Measurements from ENCODE around the gene GPR158. TPM values are rescaled to one million over a fixed set of nuclear protein-coding genes. Genes with fewer than 3 reads are reported as not detected.

The GPR158 gene
- total and polyA plus RNA-seq, 9 donors = 0.05 to 0.13 (median 0.09) TPM

GRCh38 chr10:25600651-25601050, 425.9 kb downstream of the GPR158 start:
- H3K27me3 ChIP-seq (ENCODE audit: control insufficient read depth, insufficient read depth, low read length) = no peaks in the 10 kb centered on the region
- no peak overlapping the region for H3K4me3 ChIP-seq (ENCODE audit: low read length)
- 15% methylated on average over 3 of the region's 4 CpGs for WGBS (ENCODE audit: insufficient coverage)
- H3K27ac ChIP-seq (ENCODE audit: low read length) = no peak overlapping the region
- H3K9me3 ChIP-seq (replicated peaks; ENCODE audit: control insufficient read depth, low read depth, low read length) = no peaks in the 10 kb centered on the region
- DNase-seq = no peak
- H3K36me3 ChIP-seq (ENCODE audit: control insufficient read depth, insufficient read depth, low read length) = no peaks in the 10 kb centered on the region
- H3K4me1 ChIP-seq (ENCODE audit: control insufficient read depth, insufficient read depth, low read length) = no peaks in the 10 kb centered on the region

GRCh38 chr10:25604591-25604990, 429.8 kb downstream of the GPR158 start:
- Histone ChIP-seq H3K36me3 (ENCODE audit: control insufficient read depth, insufficient read depth, low read length) (no peaks in the 10 kb centered on the region), H3K27ac (ENCODE audit: low read length) (no peak overlapping the region), H3K9me3 (replicated peaks; ENCODE audit: control insufficient read depth, low read depth, low read length) (no peaks in the 10 kb centered on the region), H3K27me3 (ENCODE audit: control insufficient read depth, insufficient read depth, low read length) (no peaks in the 10 kb centered on the region), H3K4me1 (ENCODE audit: control insufficient read depth, insufficient read depth, low read length) (no peaks in the 10 kb centered on the region), H3K4me3 (ENCODE audit: low read length) (no peak overlapping the region)
- 57% methylated on average over 2 of the region's 4 CpGs for WGBS (ENCODE audit: insufficient coverage)
- no peak for DNase-seq

- no peak for DNase-seq
- no peaks in the 10 kb centered on the region for H3K27me3 ChIP-seq (ENCODE audit: control insufficient read depth, insufficient read depth, low read length)
- no peak overlapping the region for H3K4me3 ChIP-seq (ENCODE audit: low read length)
- H3K36me3 ChIP-seq (ENCODE audit: control insufficient read depth, insufficient read depth, low read length) = no peaks in the 10 kb centered on the region
- peaks cover 7% of the 10 kb centered on the region for H3K9me3 ChIP-seq (replicated peaks; ENCODE audit: control insufficient read depth, low read depth, low read length)
- no peak overlapping the region for H3K27ac ChIP-seq (ENCODE audit: low read length)
- WGBS (ENCODE audit: insufficient coverage) = 67% methylated on average over 1 of the region's 2 CpGs
- no peaks in the 10 kb centered on the region for H3K4me1 ChIP-seq (ENCODE audit: control insufficient read depth, insufficient read depth, low read length)
Measured at GRCh38 chr10:25614652-25615051, 439.9 kb downstream of the GPR158 start.

- peaks cover 7% of the 10 kb centered on the region for H3K9me3 ChIP-seq (replicated peaks; ENCODE audit: control insufficient read depth, low read depth, low read length)
- no peak overlapping the region for H3K4me3 ChIP-seq (ENCODE audit: low read length)
- WGBS (ENCODE audit: insufficient coverage) = 100% methylated on average over 3 of the region's 5 CpGs
- H3K27ac ChIP-seq (ENCODE audit: low read length) = no peak overlapping the region
- H3K27me3 ChIP-seq (ENCODE audit: control insufficient read depth, insufficient read depth, low read length) = no peaks in the 10 kb centered on the region
- no peak for DNase-seq
- no peaks in the 10 kb centered on the region for H3K36me3 ChIP-seq (ENCODE audit: control insufficient read depth, insufficient read depth, low read length)
- H3K4me1 ChIP-seq (ENCODE audit: control insufficient read depth, insufficient read depth, low read length) = no peaks in the 10 kb centered on the region
Measured at GRCh38 chr10:25615926-25616325, 441.1 kb downstream of the GPR158 start.

GRCh38 chr10:25616903-25617592, 442.2 kb downstream of the GPR158 start:
- no peaks in the 10 kb centered on the region for H3K4me1 ChIP-seq (ENCODE audit: control insufficient read depth, insufficient read depth, low read length)
- DNase-seq = no peak
- no peaks in the 10 kb centered on the region for H3K36me3 ChIP-seq (ENCODE audit: control insufficient read depth, insufficient read depth, low read length)
- peaks cover 7% of the 10 kb centered on the region for H3K9me3 ChIP-seq (replicated peaks; ENCODE audit: control insufficient read depth, low read depth, low read length)
- H3K4me3 ChIP-seq (ENCODE audit: low read length) = no peak overlapping the region
- no peak overlapping the region for H3K27ac ChIP-seq (ENCODE audit: low read length)
- no CpG with 5 or more reads among the region's 1 CpG for WGBS (ENCODE audit: insufficient coverage)
- H3K27me3 ChIP-seq (ENCODE audit: control insufficient read depth, insufficient read depth, low read length) = no peaks in the 10 kb centered on the region

- Histone ChIP-seq H3K4me1 (ENCODE audit: control insufficient read depth, insufficient read depth, low read length) (no peaks in the 10 kb centered on the region), H3K4me3 (ENCODE audit: low read length) (no peak overlapping the region), H3K36me3 (ENCODE audit: control insufficient read depth, insufficient read depth, low read length) (no peaks in the 10 kb centered on the region), H3K9me3 (replicated peaks; ENCODE audit: control insufficient read depth, low read depth, low read length) (no peaks in the 10 kb centered on the region), H3K27me3 (ENCODE audit: control insufficient read depth, insufficient read depth, low read length) (no peaks in the 10 kb centered on the region), H3K27ac (ENCODE audit: low read length) (no peak overlapping the region)
- WGBS (ENCODE audit: insufficient coverage) = 53% methylated on average over 3 of the region's 3 CpGs
- DNase-seq = no peak
Measured at GRCh38 chr10:25627606-25628005, 452.8 kb downstream of the GPR158 start.

GRCh38 chr10:25629333-25629732, 454.5 kb downstream of the GPR158 start:
- Histone ChIP-seq H3K4me3 (ENCODE audit: low read length) (no peak overlapping the region), H3K27ac (ENCODE audit: low read length) (no peak overlapping the region), H3K36me3 (ENCODE audit: control insufficient read depth, insufficient read depth, low read length) (no peaks in the 10 kb centered on the region), H3K9me3 (replicated peaks; ENCODE audit: control insufficient read depth, low read depth, low read length) (no peaks in the 10 kb centered on the region), H3K4me1 (ENCODE audit: control insufficient read depth, insufficient read depth, low read length) (no peaks in the 10 kb centered on the region), H3K27me3 (ENCODE audit: control insufficient read depth, insufficient read depth, low read length) (no peaks in the 10 kb centered on the region)
- no peak for DNase-seq

GRCh38 chr10:25631471-25631870, 456.7 kb downstream of the GPR158 start:
- H3K27me3 ChIP-seq (ENCODE audit: control insufficient read depth, insufficient read depth, low read length) = no peaks in the 10 kb centered on the region
- 92% methylated on average over 2 of the region's 4 CpGs for WGBS (ENCODE audit: insufficient coverage)

GRCh38 chr10:25632802-25633201, 458.0 kb downstream of the GPR158 start:
- Histone ChIP-seq H3K4me1 (ENCODE audit: control insufficient read depth, insufficient read depth, low read length) (no peaks in the 10 kb centered on the region), H3K4me3 (ENCODE audit: low read length) (no peak overlapping the region), H3K27me3 (ENCODE audit: control insufficient read depth, insufficient read depth, low read length) (no peaks in the 10 kb centered on the region), H3K27ac (ENCODE audit: low read length) (no peak overlapping the region), H3K9me3 (replicated peaks; ENCODE audit: control insufficient read depth, low read depth, low read length) (no peaks in the 10 kb centered on the region), H3K36me3 (ENCODE audit: control insufficient read depth, insufficient read depth, low read length) (no peaks in the 10 kb centered on the region)
- DNase-seq = no peak
- WGBS (ENCODE audit: insufficient coverage) = no CpG with 5 or more reads among the region's 5 CpGs

More at GRCh38 chr10:25631471-25631870, 456.7 kb downstream of the GPR158 start:
- Histone ChIP-seq H3K4me3 (ENCODE audit: low read length) (no peak overlapping the region), H3K4me1 (ENCODE audit: control insufficient read depth, insufficient read depth, low read length) (no peaks in the 10 kb centered on the region), H3K36me3 (ENCODE audit: control insufficient read depth, insufficient read depth, low read length) (no peaks in the 10 kb centered on the region), H3K9me3 (replicated peaks; ENCODE audit: control insufficient read depth, low read depth, low read length) (no peaks in the 10 kb centered on the region), H3K27ac (ENCODE audit: low read length) (no peak overlapping the region)
- DNase-seq = no peak

- Histone ChIP-seq H3K27ac (ENCODE audit: low read length) (no peak overlapping the region), H3K27me3 (ENCODE audit: control insufficient read depth, insufficient read depth, low read length) (no peaks in the 10 kb centered on the region), H3K36me3 (ENCODE audit: control insufficient read depth, insufficient read depth, low read length) (no peaks in the 10 kb centered on the region), H3K9me3 (replicated peaks; ENCODE audit: control insufficient read depth, low read depth, low read length) (no peaks in the 10 kb centered on the region), H3K4me3 (ENCODE audit: low read length) (no peak overlapping the region), H3K4me1 (ENCODE audit: control insufficient read depth, insufficient read depth, low read length) (no peaks in the 10 kb centered on the region)
- no peak for DNase-seq
- no CpG with 5 or more reads among the region's 2 CpGs for WGBS (ENCODE audit: insufficient coverage)
Measured at GRCh38 chr10:25633542-25633941, 458.7 kb downstream of the GPR158 start.

GRCh38 chr10:25639646-25640045, 464.8 kb downstream of the GPR158 start:
- no peak for DNase-seq
- no peak overlapping the region for H3K4me3 ChIP-seq (ENCODE audit: low read length)
- no peak overlapping the region for H3K27ac ChIP-seq (ENCODE audit: low read length)
- no peaks in the 10 kb centered on the region for H3K4me1 ChIP-seq (ENCODE audit: control insufficient read depth, insufficient read depth, low read length)
- H3K36me3 ChIP-seq (ENCODE audit: control insufficient read depth, insufficient read depth, low read length) = no peaks in the 10 kb centered on the region
- no peaks in the 10 kb centered on the region for H3K9me3 ChIP-seq (replicated peaks; ENCODE audit: control insufficient read depth, low read depth, low read length)
- WGBS (ENCODE audit: insufficient coverage) = no CpG with 5 or more reads among the region's 2 CpGs
- no peaks in the 10 kb centered on the region for H3K27me3 ChIP-seq (ENCODE audit: control insufficient read depth, insufficient read depth, low read length)
